Forelimb muscle (tissue), 1 donor: ENCODE data around the gene SPTY2D1. TPM values are rescaled to one million over a fixed set of nuclear protein-coding genes. Genes with fewer than 3 reads are reported as not detected.

Experiments
- DNase-seq: peaks from one replicate; pipeline ENCODE4 v3.0.0-alpha.2; 2013; ENCODE audit warnings: low read depth
- polyA plus RNA-seq: library from polyadenylated mRNA; unstranded; fragments of 120-200 nt; gene quantifications from one replicate; pipeline ENCODE4 v1.2.1, GENCODE V29; 2013; ENCODE audit not compliant: insufficient read length

The SPTY2D1 gene
- polyA plus RNA-seq, 1 donor, result 17.1 TPM

DNA sequence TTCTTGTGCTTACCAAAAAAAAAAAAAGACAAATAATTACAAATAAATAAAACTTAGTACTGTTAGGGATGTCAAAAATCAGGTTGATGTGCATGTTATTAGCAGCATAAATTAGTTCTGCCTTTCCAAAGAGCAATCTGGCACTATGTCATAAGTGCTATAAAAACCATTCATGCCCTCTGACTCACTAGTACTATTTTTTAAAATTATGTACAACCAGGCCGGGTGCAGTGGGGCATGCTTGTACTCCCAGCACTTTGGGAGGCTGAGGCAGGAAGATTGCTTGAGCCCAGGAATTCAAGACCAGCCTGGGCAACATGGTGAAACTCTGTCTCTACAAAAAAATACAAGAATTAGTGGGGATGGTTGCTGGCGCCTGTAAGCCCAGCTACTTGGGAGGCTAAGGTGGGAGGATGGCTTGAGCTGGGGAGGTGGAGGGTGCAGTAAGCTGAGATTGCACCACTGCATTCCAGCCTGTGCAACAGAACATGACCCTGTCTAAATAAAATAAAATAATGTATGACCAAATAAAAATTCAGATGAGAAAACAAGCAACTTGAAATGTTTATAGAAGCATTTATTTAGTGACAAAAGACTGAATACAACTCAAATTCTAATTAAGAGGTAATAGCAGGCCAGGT lies 70.9 kb downstream of the SPTY2D1 start:
- no peak for DNase-seq

Other genes starting within 250 kb of the SPTY2D1 start
- 639 TPM for gene LDHA, start 239.8 kb downstream of the SPTY2D1 start, polyA plus RNA-seq
- gene LDHC, start 222.0 kb downstream of the SPTY2D1 start, polyA plus RNA-seq, result not detected
- gene LDHAL6A, start 178.5 kb downstream of the SPTY2D1 start, polyA plus RNA-seq, result 0.14 TPM
- 101 TPM for gene TSG101, start 107.4 kb downstream of the SPTY2D1 start, polyA plus RNA-seq
- 14.3 TPM for gene UEVLD, start 45.6 kb downstream of the SPTY2D1 start, polyA plus RNA-seq
- gene MISFA, start 34.6 kb downstream of the SPTY2D1 start, polyA plus RNA-seq, result 5.9 TPM
- gene TMEM86A, start 64.4 kb upstream of the SPTY2D1 start, polyA plus RNA-seq, result 3.8 TPM
- 11.8 TPM for gene IGSF22, start 91.8 kb upstream of the SPTY2D1 start, polyA plus RNA-seq
- gene PTPN5, start 157.5 kb upstream of the SPTY2D1 start, polyA plus RNA-seq, result 0.20 TPM